CD4-positive, alpha-beta T cell (primary cell): ENCODE data around the gene INO80. TPM values are rescaled to one million over a fixed set of nuclear protein-coding genes. Genes with fewer than 3 reads are reported as not detected.

ENCODE experiments used
- ATAC-seq: fragments of 200-7000 bp; cut with Tn5 transposase; one replicate; pipeline ENCODE4 v1.10.0; 2022; ENCODE audit warnings: mild to moderate bottlenecking; ENCODE audit not compliant: poor library complexity
- CTCF ChIA-PET: fragments of 350-600 bp; sonication (Branson Sonifier 250); formaldehyde crosslinking; loops from one replicate; lab custom pipeline; 2021; ENCODE audit warnings: antibody characterized with exemption, inconsistent platforms; lab: Charles Lee
- POLR2A ChIA-PET: fragments of 350-600 bp; sonication (Branson Sonifier 250); formaldehyde crosslinking; loops from one replicate; lab custom pipeline; 2021; ENCODE audit warnings: antibody characterized with exemption, inconsistent platforms; lab: Charles Lee
- DNase-seq, 14 experiments: peaks; one replicate each; pipeline ENCODE4 v3.0.0-alpha.2; 2013 to 2020; ENCODE audit warnings: mixed read lengths in 2 of 14
- H3K27ac ChIP-seq, 2 donors: one replicate each; pipeline versions ENCODE4 v1.5.1 to v1.7.0; 2013; ENCODE audit warnings: low read length in 2 of 2, low read depth in 1 of 2, mild to moderate bottlenecking in 1 of 2
- H3K27me3 ChIP-seq, 2 experiments: 1 replicate in 1 of 2; 2 replicates in 1 of 2; pipeline versions ENCODE4 v1.6.1 to v1.7.0; 2013; ENCODE audit warnings: low read length in 2 of 2, control low read depth in 1 of 2, mild to moderate bottlenecking in 1 of 2, moderate library complexity in 1 of 2; ENCODE audit not compliant: insufficient read depth in 2 of 2, control insufficient read depth in 1 of 2
- H3K36me3 ChIP-seq: one replicate; pipeline ENCODE4 v1.6.1; 2013; ENCODE audit warnings: low read length, control low read depth; ENCODE audit not compliant: insufficient read depth
- H3K4me1 ChIP-seq: one replicate; pipeline ENCODE4 v1.6.1; 2013; ENCODE audit warnings: low read length, control low read depth; ENCODE audit not compliant: insufficient read depth
- H3K4me3 ChIP-seq: one replicate; pipeline ENCODE4 v1.5.1; 2013; ENCODE audit warnings: mild to moderate bottlenecking, low read length, moderate library complexity
- H3K9me3 ChIP-seq, 2 experiments: 1 replicate in 1 of 2; 2 replicates in 1 of 2; pipeline versions ENCODE4 v1.6.1 to v1.7.0; 2013; ENCODE audit warnings: low read length in 2 of 2, mild to moderate bottlenecking in 2 of 2, control low read depth in 1 of 2, moderate library complexity in 1 of 2; ENCODE audit not compliant: control insufficient read depth in 1 of 2, insufficient read depth in 1 of 2
- H3K27ac Mint-ChIP-seq: one replicate; pipeline ENCODE4 v1.8.0; 2020; ENCODE audit warnings: mixed read lengths
- H3K27me3 Mint-ChIP-seq: one replicate; pipeline ENCODE4 v1.8.0; 2021; ENCODE audit warnings: mixed read lengths
- H3K36me3 Mint-ChIP-seq: one replicate; pipeline ENCODE4 v1.8.0; 2021; ENCODE audit warnings: low read depth, mixed read lengths
- H3K4me1 Mint-ChIP-seq: one replicate; pipeline ENCODE4 v1.8.0; 2021; ENCODE audit warnings: low read depth, mixed read lengths
- H3K4me3 Mint-ChIP-seq: one replicate; pipeline ENCODE4 v1.8.0; 2020; ENCODE audit warnings: mild to moderate bottlenecking, mixed read lengths
- H3K9me3 Mint-ChIP-seq: one replicate; pipeline ENCODE4 v1.8.0; 2020; ENCODE audit warnings: mixed read lengths
- CTCF ChIP-seq: fragments of 200-600 bp; IDR thresholded peaks from one replicate; pipeline ENCODE4 v1.8.0; 2022; ENCODE audit warnings: antibody characterized with exemption, mild to moderate bottlenecking
- intact Hi-C, 2 experiments: fragments of 100-400 bp; cut with DNase I in 1 of 2; cut with micrococcal nuclease in 1 of 2; formaldehyde crosslinking; loops; one replicate each; pipeline versions ENCODE4 v1.15.1 to v1.9.0; 2023 to 2025; cut with DNase I, micrococcal nuclease
- total RNA-seq, 174 experiments: library from RNA in 2 of 174; stranded (reverse) in 2 of 174; gene quantifications; one replicate each; pipeline ENCODE4 v1.2.3 and lab custom pipeline; 2021 to 2026

INO80 gene
- total RNA-seq, 2 experiments from 2014 or later = 20.3 to 22.9 TPM

DNA sequence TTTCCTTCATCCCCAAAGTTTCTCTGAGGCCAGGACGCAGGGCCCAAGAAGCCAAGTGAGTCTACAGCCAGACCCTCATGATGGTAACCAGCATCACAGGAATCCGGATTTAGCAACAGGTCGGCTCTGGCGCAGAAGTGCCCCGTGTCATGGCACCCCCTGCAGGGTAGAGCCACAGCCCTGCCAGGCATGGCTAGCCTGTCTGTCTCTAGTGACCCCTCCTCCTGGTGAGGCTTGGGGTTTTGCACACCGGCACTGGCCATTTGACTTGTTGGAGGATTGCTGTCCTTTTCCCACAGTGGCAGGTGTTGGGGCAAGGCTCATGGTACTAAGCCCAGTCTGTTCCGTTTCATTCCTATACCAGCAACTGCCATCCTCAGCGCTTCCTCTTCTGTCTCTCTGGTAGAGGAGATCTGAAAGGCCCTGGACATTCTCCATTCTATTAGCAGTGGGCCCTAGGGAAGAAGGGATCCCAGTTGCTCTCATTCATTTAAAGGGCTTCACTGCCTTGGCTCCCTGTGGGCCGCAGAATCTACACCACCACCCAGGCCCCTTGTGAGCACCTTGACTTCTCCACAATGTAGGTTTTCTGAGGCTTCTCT is 172.2 kb downstream of the INO80 start:
- no peaks in the 10 kb centered on the region for H3K9me3 Mint-ChIP-seq
- CTCF ChIA-PET = no interaction called here

DNA sequence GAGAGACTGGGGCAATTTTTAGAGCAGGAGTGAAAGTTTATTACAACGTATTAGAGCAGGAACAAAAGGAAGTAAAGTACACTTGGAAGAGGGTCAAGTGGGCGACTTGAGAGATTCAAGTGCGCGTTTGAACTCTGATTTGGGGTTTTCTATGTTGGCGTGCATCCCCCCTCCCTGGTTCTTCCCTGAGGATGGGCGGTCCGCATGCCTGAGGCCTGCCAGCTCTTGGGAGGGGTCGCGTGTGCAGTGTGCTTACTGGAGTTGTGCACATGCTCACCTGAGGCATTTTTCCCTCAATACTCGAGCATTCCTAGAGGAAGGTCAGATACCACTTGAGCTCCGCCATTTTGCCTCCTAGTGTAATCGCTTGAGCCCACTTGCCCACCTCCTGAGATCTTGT is 173.2 kb downstream of the INO80 start:
- TF ChIP-seq CTCF = no peak
- peak overlapping the region; percentile 54 for H3K27ac Mint-ChIP-seq
- Histone ChIP-seq H3K27ac (no peak overlapping the region), H3K9me3 (no peaks in the 10 kb centered on the region), H3K4me1 (peaks cover 38% of the 10 kb centered on the region), H3K36me3 (no peaks in the 10 kb centered on the region), H3K4me3 (peak overlapping the region; percentile 80), H3K27me3 (no peaks in the 10 kb centered on the region)
- H3K36me3 Mint-ChIP-seq = no peaks in the 10 kb centered on the region
- H3K9me3 Mint-ChIP-seq = no peaks in the 10 kb centered on the region
- H3K4me3 Mint-ChIP-seq = peak overlapping the region; percentile 79
- intact Hi-C loops = loop anchor here (1.0 to 2.0 kb wide), 2 partner anchors 10 to 14 kb away; partner anchors contain the start of genes CHAC1 (in 2 of the 2) and DLL4 (in 1 of the 2)
- no peaks in the 10 kb centered on the region for H3K27me3 Mint-ChIP-seq
- ChIA-PET POLR2A (interaction anchor here (1.0 to 4.3 kb wide), 7 partner anchors 10 to 288 kb away, joined by 3 to 55 read pairs (median 8); partner anchors contain the start of genes CHAC1, CHP1, DLL4 and INO80), CTCF (interaction anchor here (0.9 to 4.4 kb wide), 7 partner anchors 10 to 172 kb away, joined by 3 to 43 read pairs (median 5); partner anchors contain the start of genes CHAC1 and DLL4)
- ATAC-seq (no peak), DNase-seq (no peak)
- peaks cover 31% of the 10 kb centered on the region for H3K4me1 Mint-ChIP-seq

More for the DNA sequence above, 172.2 kb downstream of the INO80 start:
- Histone ChIP-seq H3K4me1 (peaks cover 38% of the 10 kb centered on the region), H3K27ac (no peak overlapping the region), H3K9me3 (no peaks in the 10 kb centered on the region), H3K4me3 (no peak overlapping the region), H3K36me3 (no peaks in the 10 kb centered on the region), H3K27me3 (no peaks in the 10 kb centered on the region)
- peaks cover 31% of the 10 kb centered on the region for H3K4me1 Mint-ChIP-seq
- H3K4me3 Mint-ChIP-seq = peak overlapping the region; percentile 25
- no peaks in the 10 kb centered on the region for H3K27me3 Mint-ChIP-seq
- no peaks in the 10 kb centered on the region for H3K36me3 Mint-ChIP-seq
- TF ChIP-seq CTCF = no peak
- POLR2A ChIA-PET = interaction anchor here (1.1 to 4.3 kb wide), 2 partner anchors 9 to 19 kb away, joined by 3 to 55 read pairs; partner anchors contain the start of gene CHAC1
- ATAC-seq (no peak), DNase-seq (no peak)
- H3K27ac Mint-ChIP-seq = no peak overlapping the region
- intact Hi-C loops = loop anchor here in 1 of 2 experiments (2.0 kb wide), 1 partner anchor 15 kb away; the partner anchor contains the start of gene DLL4

DNA sequence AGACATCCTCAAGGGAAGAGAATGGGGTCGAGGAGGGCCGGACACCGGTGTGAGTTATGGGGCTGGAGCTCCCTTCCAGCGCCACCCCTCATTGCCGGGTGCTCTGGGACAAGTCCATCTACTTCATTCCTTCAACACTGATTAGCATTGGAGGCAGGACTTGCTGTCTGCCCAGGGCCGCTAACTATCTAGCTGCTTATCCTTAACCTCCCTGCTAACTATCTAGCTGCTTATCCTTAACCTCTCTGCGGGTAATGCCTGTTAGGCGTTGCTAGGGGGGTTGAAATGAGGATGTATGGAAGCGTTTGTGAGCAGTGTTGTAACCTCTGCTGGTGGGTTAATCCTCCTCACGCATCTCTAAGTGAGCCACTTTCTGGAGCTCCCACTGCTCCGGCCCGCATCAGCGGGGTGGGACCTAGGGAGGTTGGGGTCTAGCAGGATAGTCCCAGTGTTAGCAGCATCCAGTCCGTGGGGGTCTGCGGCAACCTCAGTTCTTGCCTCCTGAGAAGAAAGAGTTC is 173.7 kb downstream of the INO80 start:
- POLR2A ChIA-PET = interaction anchor here (1.0 to 4.3 kb wide), 9 partner anchors 10 to 289 kb away, joined by 3 to 55 read pairs (median 8); partner anchors contain the start of genes CHAC1, CHP1, DLL4 and INO80
- Mint-ChIP-seq H3K27me3 (no peaks in the 10 kb centered on the region), H3K4me3 (peak overlapping the region; percentile 79), H3K4me1 (peaks cover 31% of the 10 kb centered on the region), H3K9me3 (no peaks in the 10 kb centered on the region), H3K27ac (peak overlapping the region; percentile 54), H3K36me3 (no peaks in the 10 kb centered on the region)
- DNase-seq (peak in 1 of 14 experiments; percentile 47), ATAC-seq (peak; percentile 16)
- intact Hi-C loops = loop anchor here (1.0 to 2.0 kb wide), 2 partner anchors 11 to 14 kb away; partner anchors contain the start of genes CHAC1 (in 2 of the 2) and DLL4 (in 1 of the 2)
- Histone ChIP-seq H3K4me3 (peak overlapping the region; percentile 80), H3K27me3 (no peaks in the 10 kb centered on the region), H3K27ac (peak overlapping the region; percentile 51 to 57), H3K4me1 (peaks cover 38% of the 10 kb centered on the region), H3K36me3 (no peaks in the 10 kb centered on the region), H3K9me3 (no peaks in the 10 kb centered on the region)
- CTCF ChIA-PET = interaction anchor here (0.9 to 4.4 kb wide), 11 partner anchors 10 to 289 kb away, joined by 3 to 43 read pairs (median 5); partner anchors contain the start of genes CHAC1, CHP1, DLL4 and VPS18
- peak; percentile 27 for TF ChIP-seq CTCF
